Mesenchymal stem cell (in vitro differentiated cells and primary cell): ENCODE data around the gene NAP1L4.

Source experiments
- DNase-seq: peaks from one replicate; pipeline ENCODE4 v3.0.0-alpha.2; 2013
- H2AFZ ChIP-seq: one replicate; pipeline ENCODE4 v1.6.1; 2013; ENCODE audit warnings: low read depth, mild to moderate bottlenecking, control low read depth, inconsistent platforms, low read length, moderate library complexity
- H2AK5ac ChIP-seq: 2 replicates; pipeline ENCODE4 v1.6.1; 2013; ENCODE audit warnings: low read length, moderate library complexity, mild to moderate bottlenecking, inconsistent platforms; ENCODE audit not compliant: severe bottlenecking
- H2BK120ac ChIP-seq: one replicate; pipeline ENCODE4 v1.6.1; 2013; ENCODE audit warnings: low read depth, mild to moderate bottlenecking, inconsistent platforms, low read length, moderate library complexity
- H2BK12ac ChIP-seq, 2 experiments: one replicate each; pipeline ENCODE4 v1.6.1; 2013; ENCODE audit warnings: inconsistent platforms in 2 of 2, low read length in 2 of 2, mild to moderate bottlenecking in 2 of 2, moderate library complexity in 2 of 2, control low read depth in 1 of 2
- H2BK15ac ChIP-seq: one replicate; pipeline ENCODE4 v1.6.1; 2013; ENCODE audit warnings: mild to moderate bottlenecking, low read depth, inconsistent platforms; ENCODE audit not compliant: poor library complexity, severe bottlenecking
- H2BK5ac ChIP-seq: 2 replicates; pipeline ENCODE4 v1.6.1; 2013; ENCODE audit warnings: low read depth, mild to moderate bottlenecking, low read length, control low read depth, inconsistent platforms; ENCODE audit not compliant: poor library complexity, severe bottlenecking
- H3K14ac ChIP-seq, 2 experiments: one replicate each; pipeline ENCODE4 v1.6.1; 2013; ENCODE audit warnings: inconsistent platforms in 2 of 2, low read length in 2 of 2, control low read depth in 1 of 2, mild to moderate bottlenecking in 1 of 2, moderate library complexity in 1 of 2
- H3K18ac ChIP-seq, 2 experiments: one replicate each; pipeline ENCODE4 v1.6.1; 2013; ENCODE audit warnings: inconsistent platforms in 2 of 2, low read length in 2 of 2, control low read depth in 1 of 2, low read depth in 1 of 2, mild to moderate bottlenecking in 1 of 2
- H3K23ac ChIP-seq, 2 experiments: one replicate each; pipeline ENCODE4 v1.6.1; 2013; ENCODE audit warnings: inconsistent platforms in 2 of 2, low read length in 2 of 2, mild to moderate bottlenecking in 2 of 2, moderate library complexity in 2 of 2, control low read depth in 1 of 2
- H3K27ac ChIP-seq: 2 replicates; pipeline ENCODE4 v1.5.1; 2013; ENCODE audit warnings: mild to moderate bottlenecking, moderate library complexity, low read length, control low read depth, inconsistent platforms; ENCODE audit not compliant: poor library complexity, severe bottlenecking
- H3K27me3 ChIP-seq, 2 experiments: 2 replicates each; pipeline versions ENCODE4 v1.6.1 to v1.7.0; 2013; ENCODE audit warnings: low read length in 2 of 2, mild to moderate bottlenecking in 2 of 2, moderate library complexity in 2 of 2, control low read depth in 1 of 2, inconsistent platforms in 1 of 2; ENCODE audit not compliant: control insufficient read depth in 1 of 2, insufficient read depth in 1 of 2
- H3K36me3 ChIP-seq, 2 experiments: 2 replicates each; pipeline versions ENCODE4 v1.6.1 to v1.7.0; 2013; ENCODE audit warnings: low read length in 2 of 2, control low read depth in 1 of 2, inconsistent platforms in 1 of 2, low read depth in 1 of 2, mild to moderate bottlenecking in 1 of 2; ENCODE audit not compliant: insufficient read depth in 2 of 2, control insufficient read depth in 1 of 2
- H3K4ac ChIP-seq, 2 experiments: one replicate each; pipeline ENCODE4 v1.6.1; 2013; ENCODE audit warnings: inconsistent platforms in 2 of 2, low read length in 2 of 2, mild to moderate bottlenecking in 2 of 2, moderate library complexity in 2 of 2, control low read depth in 1 of 2, low read depth in 1 of 2
- H3K4me1 ChIP-seq: 2 replicates; pipeline ENCODE4 v1.6.1; 2013; ENCODE audit warnings: low read depth, low read length, control low read depth; ENCODE audit not compliant: control insufficient read depth, insufficient read depth
- H3K4me2 ChIP-seq: 2 replicates; pipeline ENCODE4 v1.6.1; 2013; ENCODE audit warnings: low read length, mild to moderate bottlenecking, inconsistent platforms; ENCODE audit not compliant: poor library complexity, severe bottlenecking
- H3K4me3 ChIP-seq, 2 experiments: 2 replicates each; pipeline versions ENCODE4 v1.5.1 to v1.7.0; 2013; ENCODE audit warnings: low read length in 2 of 2, mild to moderate bottlenecking in 2 of 2, control low read depth in 1 of 2, low read depth in 1 of 2; ENCODE audit not compliant: insufficient read depth in 1 of 2
- H3K79me1 ChIP-seq: replicated peaks from 2 replicates; pipeline ENCODE4 v1.6.1; 2013; ENCODE audit warnings: mild to moderate bottlenecking, control low read depth, low read length, inconsistent platforms; ENCODE audit not compliant: poor library complexity, severe bottlenecking
- H3K9ac ChIP-seq: 2 replicates; pipeline ENCODE4 v1.7.0; 2013; ENCODE audit warnings: mild to moderate bottlenecking, low read length, moderate library complexity
- H3K9me3 ChIP-seq: 2 replicates; pipeline ENCODE4 v1.7.0; 2013; ENCODE audit warnings: mild to moderate bottlenecking, low read length; ENCODE audit not compliant: control insufficient read depth
- H4K8ac ChIP-seq: one replicate; pipeline ENCODE4 v1.6.1; 2013; ENCODE audit warnings: inconsistent platforms, mild to moderate bottlenecking, low read length, moderate library complexity
- H4K91ac ChIP-seq: one replicate; pipeline ENCODE4 v1.6.1; 2013; ENCODE audit warnings: mild to moderate bottlenecking, low read length, inconsistent platforms
- WGBS: methylation state at CpG from one replicate; pipeline ENCODE4 v1.1.7; 2013; ENCODE audit warnings: mixed read lengths; 5-methylcytosine and 5-hydroxymethylcytosine counted together

The NAP1L4 gene

DNA sequence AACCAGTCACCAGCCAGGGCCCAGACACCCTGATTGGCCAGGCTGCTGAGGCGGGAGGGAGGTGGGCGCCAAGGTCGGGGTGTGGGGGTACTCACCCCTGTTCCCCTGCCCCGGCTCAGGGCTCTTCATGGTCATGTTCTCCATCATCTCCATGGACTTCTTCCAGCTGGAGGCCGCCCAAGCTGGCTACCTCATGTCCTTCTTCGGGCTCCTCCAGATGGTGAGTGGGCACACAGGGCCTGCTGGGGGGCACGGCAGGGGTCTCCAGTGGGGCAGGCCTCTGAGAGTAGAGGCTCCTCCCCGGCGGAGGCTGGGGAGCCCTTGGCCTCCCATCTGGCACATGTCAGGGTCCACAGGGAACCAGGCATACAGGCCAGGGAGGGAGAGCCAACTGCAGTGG lies 72.9 kb downstream of the NAP1L4 start:
- no peak overlapping the region for H3K4ac ChIP-seq
- DNase-seq, result no peak
- H3K27ac ChIP-seq, result no peak overlapping the region
- H3K4me3 ChIP-seq, result no peak overlapping the region
- no peaks in the 10 kb centered on the region for H3K79me1 ChIP-seq
- H3K27me3 ChIP-seq, result no peaks in the 10 kb centered on the region
- peaks cover 0 to 20% of the 10 kb centered on the region in 2 experiments for H3K36me3 ChIP-seq
- H3K4me1 ChIP-seq, result peaks cover 9% of the 10 kb centered on the region
- no peak overlapping the region for H2AFZ ChIP-seq
- no peaks in the 10 kb centered on the region for H3K9me3 ChIP-seq
- H2BK5ac ChIP-seq, result no peak overlapping the region
- H3K18ac ChIP-seq, result no peak overlapping the region
- no peak overlapping the region for H4K8ac ChIP-seq
- H2AK5ac ChIP-seq, result no peak overlapping the region
- no peak overlapping the region for H3K4me2 ChIP-seq
- H2BK15ac ChIP-seq, result peak overlapping the region; percentile 16
- no peak overlapping the region for H2BK120ac ChIP-seq
- no peak overlapping the region for H4K91ac ChIP-seq
- H3K23ac ChIP-seq, result no peak overlapping the region
- H3K14ac ChIP-seq, result no peak overlapping the region
- no peak overlapping the region for H2BK12ac ChIP-seq
- WGBS, result 94% methylated on average over 9 of the region's 9 CpGs
- H3K9ac ChIP-seq, result no peak overlapping the region

DNA sequence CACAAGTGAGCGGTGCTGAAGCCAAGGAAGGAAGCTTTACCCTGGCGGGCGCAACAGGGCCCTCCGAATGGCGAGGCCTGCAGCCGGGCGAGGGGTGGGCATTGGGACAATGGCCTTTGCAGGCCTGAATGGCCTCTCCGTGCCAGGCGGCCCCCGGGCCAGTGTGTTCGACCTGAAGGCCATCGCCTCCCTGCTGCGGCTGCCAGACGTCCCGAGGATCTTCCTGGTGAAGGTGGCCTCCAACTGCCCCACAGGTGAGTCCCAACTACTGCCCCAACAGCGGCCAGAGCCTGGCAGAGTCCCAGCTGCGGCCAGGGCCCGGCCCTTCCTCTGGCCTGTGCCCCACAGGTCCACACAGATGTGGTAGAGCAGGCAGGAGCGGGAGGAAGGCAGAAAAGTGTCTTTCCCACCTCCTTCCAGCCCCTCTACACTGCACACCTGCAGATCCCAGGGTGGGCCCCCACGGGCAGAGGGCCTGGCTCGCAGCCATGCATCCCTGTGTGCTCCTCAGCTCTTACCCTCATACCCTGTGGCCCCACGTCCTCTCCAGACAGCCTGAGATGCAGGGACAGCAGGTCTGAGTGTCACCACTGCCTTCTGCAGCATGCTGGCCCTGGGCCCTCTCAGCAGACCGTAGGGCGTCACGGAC lies 74.2 kb downstream of the NAP1L4 start:
- H4K91ac ChIP-seq, result peak overlapping the region; percentile 52
- no peak overlapping the region for H2BK120ac ChIP-seq
- H2BK12ac ChIP-seq, result no peak overlapping the region
- H3K23ac ChIP-seq, result no peak overlapping the region
- H3K27me3 ChIP-seq, result no peaks in the 10 kb centered on the region
- H3K4me3 ChIP-seq, result no peak overlapping the region
- H3K4ac ChIP-seq, result no peak overlapping the region
- H3K14ac ChIP-seq, result no peak overlapping the region
- no peak overlapping the region for H2BK15ac ChIP-seq
- H3K27ac ChIP-seq, result no peak overlapping the region
- no peak overlapping the region for H2AK5ac ChIP-seq
- peak overlapping the region; percentile 45 for H4K8ac ChIP-seq
- no peak overlapping the region for H2AFZ ChIP-seq
- H3K4me1 ChIP-seq, result peaks cover 20% of the 10 kb centered on the region
- H3K9me3 ChIP-seq, result no peaks in the 10 kb centered on the region
- H3K9ac ChIP-seq, result no peak overlapping the region
- peaks cover 0 to 19% of the 10 kb centered on the region in 2 experiments for H3K36me3 ChIP-seq
- no peak for DNase-seq
- H3K79me1 ChIP-seq, result no peaks in the 10 kb centered on the region
- no peak overlapping the region for H3K18ac ChIP-seq
- no peak overlapping the region for H2BK5ac ChIP-seq
- no peak overlapping the region for H3K4me2 ChIP-seq
- 92% methylated on average over 25 of the region's 25 CpGs for WGBS

DNA sequence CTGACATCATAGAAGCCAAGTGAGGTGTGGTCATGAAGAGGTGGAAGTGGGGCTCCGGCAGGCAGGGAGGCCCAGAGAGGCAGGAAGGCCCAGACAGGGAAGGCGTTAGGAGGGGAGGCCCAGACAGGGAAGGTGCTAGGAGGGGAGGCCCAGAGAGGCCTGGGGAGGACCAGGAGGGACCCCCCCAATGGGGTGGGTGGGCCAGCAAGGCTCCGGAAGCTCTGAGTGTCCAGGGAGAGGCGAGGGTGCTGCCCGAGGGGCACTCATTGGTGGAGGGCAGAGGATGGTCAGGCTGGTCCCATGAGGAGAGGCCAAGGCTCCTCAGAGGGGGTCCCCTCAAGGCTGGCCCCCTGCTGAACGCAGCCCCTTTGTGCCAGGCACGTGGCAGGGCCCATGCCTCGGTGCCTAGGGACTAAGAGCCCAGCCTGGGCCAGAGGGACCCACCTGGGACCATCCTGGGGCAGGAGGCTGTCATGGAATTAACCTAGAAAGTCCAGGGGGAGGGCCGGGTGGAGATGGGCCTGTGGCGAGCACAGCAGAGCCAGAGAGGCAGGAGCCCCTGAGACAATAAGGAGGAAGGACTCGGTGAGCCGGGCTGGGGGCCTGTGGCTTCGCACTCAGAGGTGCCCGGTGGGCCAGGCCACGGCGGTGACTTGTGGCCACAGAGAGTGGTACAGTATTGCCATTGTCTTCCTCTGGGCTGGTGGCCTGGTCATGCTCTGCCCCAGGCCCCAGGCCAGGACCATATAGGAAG lies 75.1 kb downstream of the NAP1L4 start:
- H4K8ac ChIP-seq, result peak overlapping the region; percentile 20
- no peak overlapping the region for H2BK5ac ChIP-seq
- no peaks in the 10 kb centered on the region for H3K79me1 ChIP-seq
- no peak for DNase-seq
- no peak overlapping the region for H3K14ac ChIP-seq
- H2BK120ac ChIP-seq, result no peak overlapping the region
- no peaks in the 10 kb centered on the region for H3K9me3 ChIP-seq
- H2BK12ac ChIP-seq, result no peak overlapping the region
- H3K4ac ChIP-seq, result no peak overlapping the region
- H3K36me3 ChIP-seq, result peaks cover 0 to 15% of the 10 kb centered on the region in 2 experiments
- WGBS, result 94% methylated on average over 16 of the region's 16 CpGs
- H3K27ac ChIP-seq, result no peak overlapping the region
- H4K91ac ChIP-seq, result peak overlapping the region; percentile 12
- no peak overlapping the region for H2BK15ac ChIP-seq
- H3K4me3 ChIP-seq, result no peak overlapping the region
- no peaks in the 10 kb centered on the region for H3K27me3 ChIP-seq
- H2AK5ac ChIP-seq, result no peak overlapping the region
- no peak overlapping the region for H2AFZ ChIP-seq
- peaks cover 29% of the 10 kb centered on the region for H3K4me1 ChIP-seq
- no peak overlapping the region for H3K18ac ChIP-seq
- H3K9ac ChIP-seq, result no peak overlapping the region
- H3K23ac ChIP-seq, result no peak overlapping the region
- no peak overlapping the region for H3K4me2 ChIP-seq

DNA sequence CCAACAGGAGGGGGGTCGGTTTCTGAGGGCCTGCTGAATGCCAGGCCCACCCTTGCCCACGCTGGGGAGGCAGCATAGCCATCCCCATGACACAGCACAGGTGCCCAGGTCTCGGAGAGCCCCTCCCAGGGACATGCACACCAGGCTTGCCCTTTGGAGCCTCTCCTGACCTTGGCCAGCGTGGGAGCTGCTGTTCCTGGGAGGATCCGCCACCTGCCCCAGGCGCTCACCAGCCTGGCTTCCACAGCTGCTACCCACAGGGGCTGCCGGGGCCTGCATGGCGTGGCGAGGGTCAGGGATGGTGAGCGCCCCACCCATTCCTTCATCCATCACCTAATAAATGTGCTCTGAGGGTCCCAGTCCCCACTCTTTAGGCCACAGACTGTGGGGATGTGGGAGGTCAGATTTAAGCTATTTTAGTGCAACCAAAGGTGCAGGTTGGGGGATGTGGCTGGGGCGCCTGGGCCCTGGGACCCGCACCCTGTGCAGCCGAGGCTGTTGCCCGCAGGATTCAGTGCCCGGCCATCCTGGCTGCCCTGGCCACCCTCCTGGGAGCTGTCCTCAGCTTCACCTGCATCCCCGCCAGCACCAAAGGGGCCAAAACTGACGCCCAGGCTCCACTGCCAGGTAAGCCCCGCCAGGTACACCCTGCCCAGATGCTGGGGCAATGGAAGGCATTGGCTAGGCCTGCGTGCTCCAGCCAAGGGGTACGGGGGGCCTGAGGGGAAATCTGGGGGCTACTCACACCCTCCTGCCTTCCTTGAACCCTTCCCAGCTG lies 75.8 kb downstream of the NAP1L4 start:
- H3K9me3 ChIP-seq, result no peaks in the 10 kb centered on the region
- 97% methylated on average over 15 of the region's 20 CpGs for WGBS

More for the DNA sequence above, 75.8 kb downstream of the NAP1L4 start:
- Histone ChIP-seq H2BK120ac (no peak overlapping the region), H3K36me3 (peaks cover 0 to 11% of the 10 kb centered on the region in 2 experiments), H3K4me3 (no peak overlapping the region), H3K27ac (no peak overlapping the region), H4K91ac (no peak overlapping the region), H3K4me2 (no peak overlapping the region), H3K27me3 (no peaks in the 10 kb centered on the region), H2BK15ac (no peak overlapping the region), H2AFZ (no peak overlapping the region), H2BK5ac (no peak overlapping the region), H4K8ac (no peak overlapping the region), H3K18ac (no peak overlapping the region), H3K4me1 (peaks cover 37% of the 10 kb centered on the region), H3K23ac (no peak overlapping the region), H3K14ac (no peak overlapping the region), H3K4ac (no peak overlapping the region), H3K9ac (no peak overlapping the region), H2AK5ac (no peak overlapping the region), H2BK12ac (no peak overlapping the region), H3K79me1 (no peaks in the 10 kb centered on the region)
- no peak for DNase-seq
